Kidney (tissue), 14 donors: ENCODE results near the gene PLCB4. TPM values are rescaled to one million over a fixed set of nuclear protein-coding genes. Genes with fewer than 3 reads are reported as not detected.

Source experiments
- DNase-seq, 5 donors: peaks; one replicate each; pipeline ENCODE4 v3.0.0-alpha.2; 2013 to 2020
- FAIRE-seq: peaks from 2 replicates; lab custom pipeline; 2012; peaks lifted over from hg19 to GRCh38; lab: Jason Lieb, UNC
- H3K27ac ChIP-seq, 2 donors: one replicate each; pipeline ENCODE4 v1.7.0; 2013; ENCODE audit warnings: low read depth in 2 of 2, low read length in 2 of 2, inconsistent platforms in 1 of 2
- H3K27me3 ChIP-seq: one replicate; pipeline ENCODE4 v1.7.1; 2013; ENCODE audit warnings: low read length, inconsistent platforms; ENCODE audit not compliant: control insufficient read depth, insufficient read depth
- H3K36me3 ChIP-seq, 3 donors: one replicate each; pipeline versions ENCODE4 v1.7.0 to v1.7.1; 2013; ENCODE audit warnings: low read length in 3 of 3, control low read depth in 1 of 3, inconsistent platforms in 1 of 3; ENCODE audit not compliant: insufficient read depth in 3 of 3, control insufficient read depth in 2 of 3
- H3K4me1 ChIP-seq, 3 donors: one replicate each; pipeline versions ENCODE4 v1.7.0 to v1.7.1; 2013; ENCODE audit warnings: low read length in 3 of 3, inconsistent platforms in 1 of 3, low read depth in 1 of 3; ENCODE audit not compliant: control insufficient read depth in 2 of 3, insufficient read depth in 2 of 3
- H3K4me3 ChIP-seq, 3 donors: one replicate each; pipeline versions ENCODE4 v1.7.0 to v1.8.1; 2013; ENCODE audit warnings: low read length in 3 of 3, control low read depth in 1 of 3, inconsistent platforms in 1 of 3
- H3K9ac ChIP-seq, 3 donors: one replicate each; pipeline versions ENCODE4 v1.7.0 to v1.7.1; 2013; ENCODE audit warnings: low read length in 3 of 3, control low read depth in 1 of 3, inconsistent platforms in 1 of 3
- H3K9me3 ChIP-seq, 3 donors: one replicate each; pipeline versions ENCODE4 v1.7.0 to v1.7.1; 2013; ENCODE audit warnings: low read length in 3 of 3, control low read depth in 1 of 3, inconsistent platforms in 1 of 3; ENCODE audit not compliant: control insufficient read depth in 2 of 3, insufficient read depth in 1 of 3
- CTCF ChIP-seq: IDR thresholded peaks from 3 replicates; pipeline ENCODE4 v1.5.1; 2012; ENCODE audit warnings: mild to moderate bottlenecking, moderate library complexity, borderline replicate concordance; ENCODE audit not compliant: insufficient read depth; ENCODE audit errors: extremely low read depth
- intact Hi-C: fragments of 100-400 bp; cut with DNase I; formaldehyde crosslinking; loops from one replicate; pipeline ENCODE4 v1.11.1; 2022
- polyA plus RNA-seq: library from polyadenylated mRNA; stranded (reverse); fragments of 350-450 nt; fragmentation: Illumina TruSeq; extraction: RNeasy Lipid Tissue Mini Kit (QIAGEN cat#74804); gene quantifications from one replicate; pipeline ENCODE4 v1.2.3, GENCODE V29; 2014; ENCODE audit warnings: low read depth, low replicate concordance; ENCODE audit not compliant: insufficient read depth
- total RNA-seq: library from RNA; stranded (reverse); fragmentation: NEBNext Ultra II Directional; extraction: Animal tissue kit (Norgen Biotek cat#: 25700); gene quantifications from one replicate; pipeline ENCODE4 v1.2.1, GENCODE V29; 2021
- donor health status: control.
- donor health status: control.
- donor health status: control.
- donor health status: control.
- donor health status: control.
- donor health status: DM: yes; HTN: yes; CAD: no.
- donor health status: Normal renal cell carcinoma (clear cell type).

PLCB4 gene
- total and polyA plus RNA-seq, 2 donors from 2014 or later = 2.8 to 17.7 TPM

GRCh38 chr20:9398882-9399281 is 330.0 kb downstream of the PLCB4 start:
- no peak for FAIRE-seq
- Histone ChIP-seq H3K4me3 (no peak overlapping the region), H3K9ac (no peak overlapping the region), H3K27me3 (no peaks in the 10 kb centered on the region), H3K36me3 (peaks cover 0 to 6% (median 2%) of the 10 kb centered on the region in 3 donors), H3K9me3 (no peaks in the 10 kb centered on the region), H3K4me1 (no peaks in the 10 kb centered on the region), H3K27ac (no peak overlapping the region)
- no peak for TF ChIP-seq CTCF
- no peak for DNase-seq
- intact Hi-C loops = no loop called here

GRCh38 chr20:9399322-9399721 is 330.4 kb downstream of the PLCB4 start:
- TF ChIP-seq CTCF = no peak
- H3K9ac ChIP-seq = no peak overlapping the region
- FAIRE-seq = no peak
- no peaks in the 10 kb centered on the region for H3K27me3 ChIP-seq
- DNase-seq = no peak
- H3K4me3 ChIP-seq = no peak overlapping the region
- peaks cover 0 to 6% (median 2%) of the 10 kb centered on the region in 3 donors for H3K36me3 ChIP-seq
- H3K4me1 ChIP-seq = no peaks in the 10 kb centered on the region
- H3K27ac ChIP-seq = no peak overlapping the region
- intact Hi-C loops = no loop called here
- H3K9me3 ChIP-seq = no peaks in the 10 kb centered on the region

- no peak overlapping the region for H3K9ac ChIP-seq
- H3K4me3 ChIP-seq = no peak overlapping the region
- H3K4me1 ChIP-seq = no peaks in the 10 kb centered on the region
- TF ChIP-seq CTCF = no peak
- no peak for FAIRE-seq
- no peak for DNase-seq
- H3K9me3 ChIP-seq = no peaks in the 10 kb centered on the region
- no peaks in the 10 kb centered on the region for H3K27me3 ChIP-seq
- peaks cover 0 to 6% (median 2%) of the 10 kb centered on the region in 3 donors for H3K36me3 ChIP-seq
- H3K27ac ChIP-seq = no peak overlapping the region
- intact Hi-C loops = loop anchor here (10.0 kb wide), 1 partner anchor 214 kb away; no protein-coding TSS in a partner anchor
Measured at GRCh38 chr20:9400171-9401025, 331.5 kb downstream of the PLCB4 start.
